Muscle of leg (tissue), 11 donors: ENCODE data around the gene ZSWIM5. TPM values are rescaled to one million over a fixed set of nuclear protein-coding genes. Genes with fewer than 3 reads are reported as not detected.
"Not testable (repeated sequence)": the region's sequence is repeated elsewhere in the genome, so short reads cannot be mapped to it uniquely, and the experiment has no call there.

Experiments used
- DNase-seq: peaks from one replicate; pipeline ENCODE4 v3.0.0; 2013
- H3K27ac ChIP-seq: one replicate; pipeline ENCODE4 v1.5.1; 2013; ENCODE audit warnings: mild to moderate bottlenecking, low read length, control low read depth
- H3K27me3 ChIP-seq: one replicate; pipeline ENCODE4 v1.6.1; 2013; ENCODE audit warnings: low read length; ENCODE audit not compliant: control insufficient read depth, insufficient read depth
- H3K36me3 ChIP-seq: one replicate; pipeline ENCODE4 v1.6.1; 2013; ENCODE audit warnings: low read length; ENCODE audit not compliant: control insufficient read depth, insufficient read depth
- H3K4me1 ChIP-seq: one replicate; pipeline ENCODE4 v1.6.1; 2013; ENCODE audit warnings: low read length; ENCODE audit not compliant: control insufficient read depth, insufficient read depth
- H3K4me3 ChIP-seq: one replicate; pipeline ENCODE4 v1.5.1; 2013; ENCODE audit warnings: low read length, control low read depth
- H3K9me3 ChIP-seq: replicated peaks from 2 replicates; pipeline ENCODE4 v1.6.1; 2013; ENCODE audit warnings: low read depth, low read length; ENCODE audit not compliant: control insufficient read depth
- WGBS: methylation state at CpG from one replicate; pipeline ENCODE4 v1.1.5; 2013; ENCODE audit warnings: missing lambda C conversion rate; ENCODE audit not compliant: insufficient coverage; 5-methylcytosine and 5-hydroxymethylcytosine counted together
- polyA plus RNA-seq, 8 donors: library from polyadenylated mRNA; unstranded; fragments of 120-200 nt; gene quantifications; one replicate each; pipeline versions ENCODE4 v1.2.1 to v1.2.3, GENCODE V29; 2013; ENCODE audit warnings: inconsistent platforms in 1 of 8, low replicate concordance in 1 of 8; ENCODE audit not compliant: insufficient read length in 8 of 8, insufficient read depth in 1 of 8
- total RNA-seq: library from RNA; stranded (reverse); fragments of 120-200 nt; gene quantifications from one replicate; pipeline ENCODE4 v1.2.4, GENCODE V29; 2013

ZSWIM5 gene
- total and polyA plus RNA-seq, 9 donors: 0.25 to 1.0 (median 0.47) TPM

GRCh38 chr1:45101528-45101927 lies 104.9 kb downstream of the ZSWIM5 start:
- WGBS: no CpG with 5 or more reads among the region's 5 CpGs
- not testable (repeated sequence) for H3K4me1 ChIP-seq, DNase-seq, H3K27ac ChIP-seq, H3K4me3 ChIP-seq, H3K27me3 ChIP-seq, H3K36me3 ChIP-seq, H3K9me3 ChIP-seq

- no peaks in the 10 kb centered on the region for H3K36me3 ChIP-seq
- 75% methylated on average over 1 of the region's 1 CpG for WGBS
- H3K27me3 ChIP-seq: no peaks in the 10 kb centered on the region
- H3K9me3 ChIP-seq: no peaks in the 10 kb centered on the region
- no peak overlapping the region for H3K4me3 ChIP-seq
- no peaks in the 10 kb centered on the region for H3K4me1 ChIP-seq
- H3K27ac ChIP-seq: no peak overlapping the region
- no peak for DNase-seq
Measured at GRCh38 chr1:45097944-45098343, 108.5 kb downstream of the ZSWIM5 start.

GRCh38 chr1:45097079-45097478 lies 109.3 kb downstream of the ZSWIM5 start:
- 67% methylated on average over 1 of the region's 2 CpGs for WGBS
- H3K9me3 ChIP-seq: no peaks in the 10 kb centered on the region
- H3K27me3 ChIP-seq: no peaks in the 10 kb centered on the region
- no peak overlapping the region for H3K27ac ChIP-seq
- H3K4me1 ChIP-seq: no peaks in the 10 kb centered on the region
- DNase-seq: no peak
- H3K36me3 ChIP-seq: no peaks in the 10 kb centered on the region
- H3K4me3 ChIP-seq: no peak overlapping the region

- WGBS: no CpG with 5 or more reads among the region's 2 CpGs
- no peaks in the 10 kb centered on the region for H3K27me3 ChIP-seq
- no peak overlapping the region for H3K4me3 ChIP-seq
- no peaks in the 10 kb centered on the region for H3K36me3 ChIP-seq
- H3K4me1 ChIP-seq: no peaks in the 10 kb centered on the region
- DNase-seq: no peak
- no peaks in the 10 kb centered on the region for H3K9me3 ChIP-seq
- no peak overlapping the region for H3K27ac ChIP-seq
Measured at GRCh38 chr1:45095450-45095849, 111.0 kb downstream of the ZSWIM5 start.

- H3K4me3 ChIP-seq, H3K9me3 ChIP-seq, H3K36me3 ChIP-seq, H3K27me3 ChIP-seq, H3K27ac ChIP-seq, H3K4me1 ChIP-seq, DNase-seq: not testable (repeated sequence)
- WGBS: 94% methylated on average over 2 of the region's 4 CpGs
Measured at GRCh38 chr1:45094371-45094770, 112.0 kb downstream of the ZSWIM5 start.

- Histone ChIP-seq H3K4me3 (no peak overlapping the region), H3K27ac (no peak overlapping the region), H3K9me3 (no peaks in the 10 kb centered on the region), H3K27me3 (no peaks in the 10 kb centered on the region), H3K36me3 (no peaks in the 10 kb centered on the region), H3K4me1 (no peaks in the 10 kb centered on the region)
- no peak for DNase-seq
Measured at GRCh38 chr1:45093334-45093733, 113.1 kb downstream of the ZSWIM5 start.

- Histone ChIP-seq H3K27me3 (no peaks in the 10 kb centered on the region), H3K27ac (no peak overlapping the region), H3K36me3 (no peaks in the 10 kb centered on the region), H3K4me1 (no peaks in the 10 kb centered on the region), H3K9me3 (no peaks in the 10 kb centered on the region), H3K4me3 (no peak overlapping the region)
- no peak for DNase-seq
- no CpG with 5 or more reads among the region's 2 CpGs for WGBS
Measured at GRCh38 chr1:45089711-45090110, 116.7 kb downstream of the ZSWIM5 start.

GRCh38 chr1:45084562-45084961 lies 121.8 kb downstream of the ZSWIM5 start:
- DNase-seq: no peak
- no peaks in the 10 kb centered on the region for H3K4me1 ChIP-seq
- no peak overlapping the region for H3K27ac ChIP-seq
- H3K9me3 ChIP-seq: no peaks in the 10 kb centered on the region
- H3K27me3 ChIP-seq: no peaks in the 10 kb centered on the region
- no peaks in the 10 kb centered on the region for H3K36me3 ChIP-seq
- no peak overlapping the region for H3K4me3 ChIP-seq
- no CpG with 5 or more reads among the region's 1 CpG for WGBS

GRCh38 chr1:45079533-45079932 lies 126.9 kb downstream of the ZSWIM5 start:
- no peaks in the 10 kb centered on the region for H3K36me3 ChIP-seq
- no peak overlapping the region for H3K4me3 ChIP-seq
- H3K9me3 ChIP-seq: no peaks in the 10 kb centered on the region
- no peak for DNase-seq
- no peaks in the 10 kb centered on the region for H3K4me1 ChIP-seq
- no peaks in the 10 kb centered on the region for H3K27me3 ChIP-seq
- no peak overlapping the region for H3K27ac ChIP-seq

- WGBS: 88% methylated on average over 1 of the region's 5 CpGs
- not testable (repeated sequence) for H3K4me3 ChIP-seq
Measured at GRCh38 chr1:45076959-45077358, 129.4 kb downstream of the ZSWIM5 start.

GRCh38 chr1:45071567-45071966 lies 134.8 kb downstream of the ZSWIM5 start:
- no peak for DNase-seq
- H3K36me3 ChIP-seq: no peaks in the 10 kb centered on the region
- H3K27ac ChIP-seq: no peak overlapping the region
- H3K4me1 ChIP-seq: no peaks in the 10 kb centered on the region
- 40% methylated on average over 1 of the region's 2 CpGs for WGBS
- no peak overlapping the region for H3K4me3 ChIP-seq
- no peaks in the 10 kb centered on the region for H3K9me3 ChIP-seq
- no peaks in the 10 kb centered on the region for H3K27me3 ChIP-seq

More at GRCh38 chr1:45076959-45077358, 129.4 kb downstream of the ZSWIM5 start:
- H3K27ac ChIP-seq, H3K9me3 ChIP-seq, H3K27me3 ChIP-seq, DNase-seq, H3K4me1 ChIP-seq, H3K36me3 ChIP-seq: not testable (repeated sequence)
